Measurements from ENCODE around the gene CASZ1. TPM values are rescaled to one million over a fixed set of nuclear protein-coding genes. Genes with fewer than 3 reads are reported as not detected.

CASZ1 gene
- total and polyA plus RNA-seq, 12 donors, result 2.5 to 35.2 (median 7.0) TPM

GRCh38 chr1:10782491-10783244 lies 13.8 kb downstream of the CASZ1 start:
- H3K36me3 ChIP-seq (replicated peaks in 1 of 2), result no peaks in the 10 kb centered on the region
- no peaks in the 10 kb centered on the region for H3K27me3 ChIP-seq
- H3K4me3 ChIP-seq, result no peak overlapping the region
- intact Hi-C loops (cut with DNase I), result loop anchor here in 1 of 2 donors (10.0 kb wide), 1 partner anchor 248 kb away; no protein-coding TSS in a partner anchor
- no peak overlapping the region for H3K27ac ChIP-seq
- 73 to 78% (median 75%) methylated on average over 11 to 24 of the region's 24 CpGs for WGBS, 4 donors
- TF ChIP-seq CTCF (IDR thresholded peaks at IDR 0.05) (no peak), POLR2A (IDR thresholded peaks at IDR 0.05) (no peak)
- no peaks in the 10 kb centered on the region for H3K4me1 ChIP-seq (replicated peaks in 1 of 2)
- no peaks in the 10 kb centered on the region for H3K9me3 ChIP-seq (replicated peaks in 1 of 3)
- DNase-seq, result no peak

GRCh38 chr1:10781137-10781536 lies 15.3 kb downstream of the CASZ1 start:
- H3K4me1 ChIP-seq (replicated peaks in 1 of 2), result no peaks in the 10 kb centered on the region

GRCh38 chr1:10779841-10780240 lies 16.6 kb downstream of the CASZ1 start:
- 73 to 77% (median 76%) methylated on average over 9 to 10 of the region's 10 CpGs for WGBS, 4 donors
- Histone ChIP-seq H3K36me3 (replicated peaks in 1 of 2) (no peaks in the 10 kb centered on the region), H3K4me1 (replicated peaks in 1 of 2) (no peaks in the 10 kb centered on the region), H3K4me3 (no peak overlapping the region), H3K27ac (no peak overlapping the region), H3K9me3 (replicated peaks in 1 of 3) (no peaks in the 10 kb centered on the region), H3K27me3 (no peaks in the 10 kb centered on the region)
- TF ChIP-seq POLR2A (IDR thresholded peaks at IDR 0.05) (no peak), CTCF (IDR thresholded peaks at IDR 0.05) (no peak)
- DNase-seq, result no peak
- intact Hi-C loops (cut with DNase I), result loop anchor here in 1 of 2 donors (10.0 kb wide), 1 partner anchor 245 kb away; no protein-coding TSS in a partner anchor

More at GRCh38 chr1:10781137-10781536, 15.3 kb downstream of the CASZ1 start:
- Histone ChIP-seq H3K36me3 (replicated peaks in 1 of 2) (no peaks in the 10 kb centered on the region), H3K9me3 (replicated peaks in 1 of 3) (no peaks in the 10 kb centered on the region), H3K27ac (no peak overlapping the region), H3K27me3 (no peaks in the 10 kb centered on the region), H3K4me3 (no peak overlapping the region)
- intact Hi-C loops (cut with DNase I), result loop anchor here in 1 of 2 donors (10.0 kb wide), 1 partner anchor 246 kb away; no protein-coding TSS in a partner anchor
- WGBS, 4 donors, result 69 to 82% (median 80%) methylated on average over 2 to 8 of the region's 8 CpGs; no CpG with 5 or more reads in 1 of the 4 donors
- TF ChIP-seq CTCF (IDR thresholded peaks at IDR 0.05) (no peak), POLR2A (IDR thresholded peaks at IDR 0.05) (no peak)
- no peak for DNase-seq

GRCh38 chr1:10779201-10779600 lies 17.2 kb downstream of the CASZ1 start:
- TF ChIP-seq POLR2A (IDR thresholded peaks at IDR 0.05) (no peak), CTCF (IDR thresholded peaks at IDR 0.05) (no peak)
- no peak for DNase-seq
- WGBS, 4 donors, result 88 to 91% (median 90%) methylated on average over 18 of the region's 18 CpGs
- no peaks in the 10 kb centered on the region for H3K36me3 ChIP-seq (replicated peaks in 1 of 2)
- H3K9me3 ChIP-seq (replicated peaks in 1 of 3), result no peaks in the 10 kb centered on the region
- no peaks in the 10 kb centered on the region for H3K4me1 ChIP-seq (replicated peaks in 1 of 2)
- H3K27ac ChIP-seq, result no peak overlapping the region
- no peak overlapping the region for H3K4me3 ChIP-seq
- no peaks in the 10 kb centered on the region for H3K27me3 ChIP-seq
- intact Hi-C loops (cut with DNase I), result no loop called here

Data from adrenal gland (tissue), 12 donors.